Body of pancreas (tissue), 4 donors: ENCODE data around the gene C6orf62. TPM values are rescaled to one million over a fixed set of nuclear protein-coding genes. Genes with fewer than 3 reads are reported as not detected.
"Not testable (repeated sequence)": the region's sequence is repeated elsewhere in the genome, so short reads cannot be mapped to it uniquely, and the experiment has no call there.

Source experiments
- ATAC-seq: fragments of 150-250 bp; one replicate; pipeline ENCODE4 v1.9.1; 2016
- DNase-seq, 4 donors: peaks; one replicate each; pipeline ENCODE4 v3.0.0-alpha.2; 2019
- H3K27ac ChIP-seq, 4 donors: fragments of 200-600 bp; sonication (generic); 1 replicate in 3 of 4; 2 replicates in 1 of 4; pipeline versions ENCODE4 v1.5.1 to v1.6.1; 2016 to 2019; ENCODE audit warnings: mild to moderate bottlenecking in 1 of 4, mixed read lengths in 1 of 4, moderate library complexity in 1 of 4
- H3K27me3 ChIP-seq, 2 donors: fragments of 200-600 bp; sonication (generic); one replicate each; pipeline ENCODE4 v1.6.0; 2016; ENCODE audit warnings: mild to moderate bottlenecking in 1 of 2
- H3K36me3 ChIP-seq, 2 donors: fragments of 200-600 bp; sonication (generic); replicated peaks in 1 of 2; 2 replicates each; pipeline ENCODE4 v1.5.1; 2016; ENCODE audit warnings: low read depth in 2 of 2; ENCODE audit not compliant: insufficient read depth in 1 of 2
- H3K4me1 ChIP-seq: fragments of 200-600 bp; sonication (generic); one replicate; pipeline ENCODE4 v1.6.0; 2016
- H3K4me3 ChIP-seq, 2 donors: fragments of 200-600 bp; sonication (generic); 1 replicate in 1 of 2; 2 replicates in 1 of 2; pipeline ENCODE4 v1.5.1; 2016 to 2019
- H3K9me3 ChIP-seq, 3 donors: fragments of 200-600 bp; sonication (generic); 1 replicate in 2 of 3; 2 replicates in 1 of 3; pipeline ENCODE4 v1.5.1; 2016
- CTCF ChIP-seq, 7 experiments: fragments of 450-650 bp in 4 of 7; fragments of 200-600 bp in 3 of 7; sonication (generic) in 3 of 7; IDR thresholded peaks; one replicate each; pipeline ENCODE4 v1.5.1; 2016 to 2019; ENCODE audit warnings: antibody characterized with exemption in 7 of 7
- POLR2A ChIP-seq, 3 donors: fragments of 450-650 bp; IDR thresholded peaks; one replicate each; pipeline ENCODE4 v1.6.1; 2016; ENCODE audit warnings: antibody characterized with exemption in 3 of 3, mild to moderate bottlenecking in 2 of 3
- WGBS, 2 donors: methylation state at CpG; one replicate each; pipeline ENCODE4 v1.1.5; 2017; 5-methylcytosine and 5-hydroxymethylcytosine counted together
- intact Hi-C: fragments of 100-400 bp; cut with DNase I; formaldehyde crosslinking; loops from one replicate; pipeline ENCODE4 v1.15.1; 2023
- total RNA-seq, 2 donors: library from RNA; depleted of rRNA; stranded (reverse); fragments of >200 nt; gene quantifications; one replicate each; pipeline ENCODE4 v1.1.0, GENCODE V29; 2016

Gene C6orf62
- total RNA-seq, 2 donors from 2014 or later, result 46.5 to 70.0 TPM

- DNase-seq, result no peak
- no peak for ATAC-seq
- Histone ChIP-seq H3K4me1 (peaks cover 13% of the 10 kb centered on the region), H3K27me3 (no peaks in the 10 kb centered on the region), H3K4me3 (no peak overlapping the region), H3K36me3 (no peaks in the 10 kb centered on the region), H3K27ac (peak overlapping the region in 3 of 4 donors; percentile 34 to 58 (median 36)), H3K9me3 (no peaks in the 10 kb centered on the region)
- intact Hi-C loops, result no loop called here
- TF ChIP-seq CTCF (IDR thresholded peaks at IDR 0.05), result no peak
- no peak for TF ChIP-seq POLR2A (IDR thresholded peaks at IDR 0.05)
- 79 to 100% methylated on average over 1 of the region's 1 CpG for WGBS, 2 donors
Observed at GRCh38 chr6:24752917-24753492, 34.1 kb upstream of the C6orf62 start.

GRCh38 chr6:24752503-24752902 lies 33.5 kb upstream of the C6orf62 start:
- Histone ChIP-seq H3K9me3 (no peaks in the 10 kb centered on the region), H3K36me3 (no peaks in the 10 kb centered on the region), H3K4me3 (no peak overlapping the region), H3K27ac (peak overlapping the region in 3 of 4 donors; percentile 34 to 58 (median 36)), H3K4me1 (peaks cover 13% of the 10 kb centered on the region), H3K27me3 (no peaks in the 10 kb centered on the region)
- TF ChIP-seq CTCF (IDR thresholded peaks at IDR 0.05) (no peak), POLR2A (IDR thresholded peaks at IDR 0.05) (no peak)
- 11 to 12% methylated on average over 2 of the region's 2 CpGs for WGBS, 2 donors
- ATAC-seq, result peak; percentile 50
- DNase-seq, result peak in 3 of 4 donors; percentile 13 to 42 (median 20)
- intact Hi-C loops, result no loop called here

DNA sequence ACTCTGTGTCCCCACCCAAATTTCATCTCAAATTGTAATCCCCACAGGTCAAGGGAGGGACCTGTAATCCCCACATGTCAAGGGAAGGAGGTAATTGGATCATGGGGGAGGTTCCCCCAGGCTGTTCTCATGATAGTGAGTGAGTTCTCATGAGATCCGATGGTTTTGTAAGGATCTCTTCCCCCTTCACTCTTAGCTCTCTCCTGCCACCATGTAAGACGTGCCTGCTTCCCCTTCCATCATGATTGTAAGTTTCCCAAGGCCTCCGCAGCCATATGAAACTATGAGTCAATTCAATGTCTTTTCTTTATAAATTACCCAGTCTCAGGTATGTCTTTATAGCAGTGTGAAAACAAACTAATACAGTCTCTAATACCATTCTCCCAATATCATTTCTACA lies 31.9 kb upstream of the C6orf62 start:
- DNase-seq, intact Hi-C loops, H3K36me3 ChIP-seq, ATAC-seq, H3K27me3 ChIP-seq, H3K27ac ChIP-seq, H3K4me3 ChIP-seq, H3K9me3 ChIP-seq: not testable (repeated sequence)
- 91 to 98% methylated on average over 3 of the region's 3 CpGs for WGBS, 2 donors
- H3K4me1 ChIP-seq, result peaks cover 13% of the 10 kb centered on the region

GRCh38 chr6:24749297-24749696 lies 30.3 kb upstream of the C6orf62 start:
- intact Hi-C loops, result no loop called here
- DNase-seq (no peak), ATAC-seq (no peak)
- H3K4me3 ChIP-seq, result no peak overlapping the region
- H3K27ac ChIP-seq, result peak overlapping the region in 1 of 4 donors; percentile 2
- no peaks in the 10 kb centered on the region for H3K27me3 ChIP-seq
- H3K36me3 ChIP-seq, result no peaks in the 10 kb centered on the region
- no peaks in the 10 kb centered on the region for H3K9me3 ChIP-seq
- WGBS, 2 donors, result 66 to 73% methylated on average over 3 of the region's 3 CpGs
- H3K4me1 ChIP-seq, result peaks cover 13% of the 10 kb centered on the region
- TF ChIP-seq POLR2A (IDR thresholded peaks at IDR 0.05) (no peak), CTCF (IDR thresholded peaks at IDR 0.05) (no peak)

DNA sequence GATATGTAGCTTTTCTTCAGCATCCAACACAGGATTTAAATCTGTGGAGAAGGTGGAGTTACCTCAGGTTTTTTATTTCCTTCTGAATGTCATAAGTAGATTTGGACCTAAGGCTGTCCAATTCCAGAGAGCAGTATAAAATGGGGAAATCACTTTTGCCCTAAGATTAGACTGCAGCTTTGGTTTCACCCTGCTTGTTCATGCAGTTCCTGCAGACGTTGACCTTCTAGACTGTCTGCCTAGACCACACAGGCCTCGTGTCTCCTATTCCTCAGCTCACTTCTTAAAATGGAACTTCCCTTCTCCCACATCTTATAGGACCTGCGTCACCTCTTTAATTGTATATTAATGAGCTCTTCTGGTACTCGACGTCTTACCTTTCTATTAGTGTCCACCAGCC lies 26.0 kb upstream of the C6orf62 start:
- H3K4me1 ChIP-seq, result no peaks in the 10 kb centered on the region
- no peaks in the 10 kb centered on the region for H3K9me3 ChIP-seq
- intact Hi-C loops, result no loop called here
- no peaks in the 10 kb centered on the region for H3K36me3 ChIP-seq
- WGBS, 2 donors, result 72 to 76% methylated on average over 5 of the region's 5 CpGs
- TF ChIP-seq POLR2A (IDR thresholded peaks at IDR 0.05) (no peak), CTCF (IDR thresholded peaks at IDR 0.05) (no peak)
- no peak overlapping the region for H3K4me3 ChIP-seq
- ATAC-seq (no peak), DNase-seq (peak in 1 of 4 donors; percentile 61)
- no peaks in the 10 kb centered on the region for H3K27me3 ChIP-seq
- peak overlapping the region in 1 of 4 donors; percentile 63 for H3K27ac ChIP-seq
